OCI-LY1 (cell line): Measurements from ENCODE around the gene TK1.

ENCODE experiments used
- H2AFZ ChIP-seq: fragments of 200-600 bp; sonication (generic), shearing (Covaris generic); 2 replicates; pipeline ENCODE4 v1.6.0; 2014; ENCODE audit warnings: antibody characterized with exemption, mild to moderate bottlenecking, low read length
- H3F3A ChIP-seq: fragments of 200-600 bp; sonication (generic), shearing (Covaris generic); 2 replicates; pipeline ENCODE4 v1.6.0; 2014; ENCODE audit warnings: mild to moderate bottlenecking, antibody characterized with exemption, low read length, moderate library complexity; ENCODE audit not compliant: insufficient read depth
- H3K27ac ChIP-seq: fragments of 200-600 bp; sonication (generic); 2 replicates; pipeline ENCODE4 v1.5.1; 2014; ENCODE audit warnings: low read length, mixed run types, mild to moderate bottlenecking, low read depth; ENCODE audit not compliant: poor library complexity, severe bottlenecking
- H3K27me3 ChIP-seq: fragments of 200-600 bp; sonication (generic); 2 replicates; pipeline ENCODE4 v1.6.0; 2014; ENCODE audit warnings: antibody characterized with exemption, mild to moderate bottlenecking, low read length, moderate library complexity; ENCODE audit not compliant: insufficient read depth
- H3K36me3 ChIP-seq: fragments of 200-600 bp; sonication (generic); 2 replicates; pipeline ENCODE4 v1.6.1; 2014; ENCODE audit warnings: mild to moderate bottlenecking, antibody characterized with exemption, low read length, moderate library complexity, mixed read lengths; ENCODE audit not compliant: insufficient read depth
- H3K4me1 ChIP-seq: fragments of 200-600 bp; sonication (generic); 2 replicates; pipeline ENCODE4 v1.5.1; 2014; ENCODE audit warnings: mild to moderate bottlenecking, low read length, moderate library complexity; ENCODE audit not compliant: insufficient read depth, severe bottlenecking
- H3K4me2 ChIP-seq: fragments of 200-600 bp; sonication (generic), shearing (Covaris generic); 2 replicates; pipeline ENCODE4 v1.6.1; 2014; ENCODE audit warnings: low read length
- H3K4me3 ChIP-seq: fragments of 200-600 bp; sonication (generic); 2 replicates; pipeline ENCODE4 v1.5.1; 2014; ENCODE audit warnings: low read length, low read depth, mild to moderate bottlenecking, mixed read lengths; ENCODE audit not compliant: poor library complexity, severe bottlenecking
- H3K79me2 ChIP-seq: fragments of 200-600 bp; shearing (Covaris generic); 2 replicates; pipeline ENCODE4 v1.6.1; 2016; ENCODE audit warnings: mixed run types, low read length, mixed read lengths; ENCODE audit not compliant: insufficient read depth
- H3K9ac ChIP-seq: fragments of 200-600 bp; sonication (generic), shearing (Covaris generic); 2 replicates; pipeline ENCODE4 v1.6.1; 2014; ENCODE audit warnings: mild to moderate bottlenecking, low read length, mixed read lengths
- H3K9me2 ChIP-seq: fragments of 200-600 bp; sonication (generic), shearing (Covaris generic); 2 replicates; pipeline ENCODE4 v1.6.1; 2014; ENCODE audit warnings: low read depth, mild to moderate bottlenecking, low read length, mixed read lengths
- H3K9me3 ChIP-seq: fragments of 200-600 bp; shearing (Covaris generic); 2 replicates; pipeline ENCODE4 v1.6.1; 2014; ENCODE audit warnings: low read length, mixed read lengths
- H4K20me1 ChIP-seq: fragments of 200-600 bp; sonication (generic), shearing (Covaris generic); 2 replicates; pipeline ENCODE4 v1.6.0; 2016; ENCODE audit warnings: mild to moderate bottlenecking, low read length; ENCODE audit not compliant: insufficient read depth
- EZH2 ChIP-seq: fragments of 200-600 bp; sonication (generic), shearing (Covaris generic); IDR thresholded peaks from 2 replicates; pipeline ENCODE4 v1.8.0; 2017; ENCODE audit warnings: borderline replicate concordance, mixed run types, mild to moderate bottlenecking, antibody characterized with exemption, low read length, moderate library complexity, mixed read lengths
- TF ChIP-seq, protein P1 (sequence below): fragments of 200-600 bp; sonication (generic), shearing (Covaris generic); IDR thresholded peaks from 2 replicates; pipeline ENCODE4 v1.5.1; 2017; ENCODE audit warnings: mild to moderate bottlenecking, antibody characterized with exemption, low read length, moderate library complexity, mixed read lengths

The TK1 gene

DNA sequence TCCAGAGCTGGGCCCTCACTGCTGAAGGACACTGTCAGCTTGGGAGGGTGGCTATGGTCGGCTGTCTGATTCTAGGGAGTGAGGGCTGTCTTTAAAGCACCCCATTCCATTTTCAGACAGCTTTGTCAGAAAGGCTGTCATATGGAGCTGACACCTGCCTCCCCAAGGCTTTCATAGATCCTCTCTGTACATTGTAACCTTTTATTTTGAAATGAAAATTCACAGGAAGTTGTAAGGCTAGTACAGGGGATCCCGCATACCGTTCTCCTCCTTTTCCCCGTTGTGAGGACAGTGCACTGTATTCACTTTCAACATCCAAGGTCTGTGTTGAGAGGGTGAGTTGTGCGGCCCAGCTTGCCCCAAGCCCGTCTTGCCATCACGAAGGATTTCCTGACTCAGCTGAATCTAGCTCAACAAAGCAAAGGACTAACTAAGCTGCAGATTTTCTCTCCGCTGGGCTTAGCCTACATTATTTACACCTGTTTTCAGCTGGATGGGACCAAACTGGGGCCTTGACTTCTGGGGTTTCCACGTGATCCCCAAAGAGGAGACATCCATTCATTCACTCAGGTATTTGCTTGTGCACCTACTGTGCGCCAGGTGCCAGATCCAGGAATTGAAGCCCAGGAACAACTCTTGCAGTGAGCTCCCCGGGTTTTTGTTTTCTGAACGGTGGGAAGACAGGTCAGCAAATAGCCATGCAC, 39.4 kb upstream of the TK1 start:
- H3K9me3 ChIP-seq: no peaks in the 10 kb centered on the region
- peaks cover 39% of the 10 kb centered on the region for H3K36me3 ChIP-seq
- TF ChIP-seq EZH2: no peak
- TF ChIP-seq, protein P1, sequence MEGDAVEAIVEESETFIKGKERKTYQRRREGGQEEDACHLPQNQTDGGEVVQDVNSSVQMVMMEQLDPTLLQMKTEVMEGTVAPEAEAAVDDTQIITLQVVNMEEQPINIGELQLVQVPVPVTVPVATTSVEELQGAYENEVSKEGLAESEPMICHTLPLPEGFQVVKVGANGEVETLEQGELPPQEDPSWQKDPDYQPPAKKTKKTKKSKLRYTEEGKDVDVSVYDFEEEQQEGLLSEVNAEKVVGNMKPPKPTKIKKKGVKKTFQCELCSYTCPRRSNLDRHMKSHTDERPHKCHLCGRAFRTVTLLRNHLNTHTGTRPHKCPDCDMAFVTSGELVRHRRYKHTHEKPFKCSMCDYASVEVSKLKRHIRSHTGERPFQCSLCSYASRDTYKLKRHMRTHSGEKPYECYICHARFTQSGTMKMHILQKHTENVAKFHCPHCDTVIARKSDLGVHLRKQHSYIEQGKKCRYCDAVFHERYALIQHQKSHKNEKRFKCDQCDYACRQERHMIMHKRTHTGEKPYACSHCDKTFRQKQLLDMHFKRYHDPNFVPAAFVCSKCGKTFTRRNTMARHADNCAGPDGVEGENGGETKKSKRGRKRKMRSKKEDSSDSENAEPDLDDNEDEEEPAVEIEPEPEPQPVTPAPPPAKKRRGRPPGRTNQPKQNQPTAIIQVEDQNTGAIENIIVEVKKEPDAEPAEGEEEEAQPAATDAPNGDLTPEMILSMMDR: no peak
- H4K20me1 ChIP-seq: no peaks in the 10 kb centered on the region
- no peak overlapping the region for H3K4me3 ChIP-seq
- H3K4me2 ChIP-seq: no peak overlapping the region
- H3K27me3 ChIP-seq: peaks cover 2% of the 10 kb centered on the region; the same call in 1 of the 2 replicates
- H2AFZ ChIP-seq: no peak overlapping the region
- H3K9ac ChIP-seq: no peak overlapping the region
- no peaks in the 10 kb centered on the region for H3K79me2 ChIP-seq
- no peaks in the 10 kb centered on the region for H3K9me2 ChIP-seq
- peaks cover 4% of the 10 kb centered on the region; the same call in 1 of the 2 replicates for H3F3A ChIP-seq
- no peak overlapping the region for H3K27ac ChIP-seq
- H3K4me1 ChIP-seq: peaks cover 20% of the 10 kb centered on the region

GRCh38 chr17:78225088-78225865, 38.4 kb upstream of the TK1 start:
- H3K27ac ChIP-seq: no peak overlapping the region
- H3K36me3 ChIP-seq: peaks cover 48% of the 10 kb centered on the region
- TF ChIP-seq, protein P1: no peak
- no peak for TF ChIP-seq EZH2

DNA sequence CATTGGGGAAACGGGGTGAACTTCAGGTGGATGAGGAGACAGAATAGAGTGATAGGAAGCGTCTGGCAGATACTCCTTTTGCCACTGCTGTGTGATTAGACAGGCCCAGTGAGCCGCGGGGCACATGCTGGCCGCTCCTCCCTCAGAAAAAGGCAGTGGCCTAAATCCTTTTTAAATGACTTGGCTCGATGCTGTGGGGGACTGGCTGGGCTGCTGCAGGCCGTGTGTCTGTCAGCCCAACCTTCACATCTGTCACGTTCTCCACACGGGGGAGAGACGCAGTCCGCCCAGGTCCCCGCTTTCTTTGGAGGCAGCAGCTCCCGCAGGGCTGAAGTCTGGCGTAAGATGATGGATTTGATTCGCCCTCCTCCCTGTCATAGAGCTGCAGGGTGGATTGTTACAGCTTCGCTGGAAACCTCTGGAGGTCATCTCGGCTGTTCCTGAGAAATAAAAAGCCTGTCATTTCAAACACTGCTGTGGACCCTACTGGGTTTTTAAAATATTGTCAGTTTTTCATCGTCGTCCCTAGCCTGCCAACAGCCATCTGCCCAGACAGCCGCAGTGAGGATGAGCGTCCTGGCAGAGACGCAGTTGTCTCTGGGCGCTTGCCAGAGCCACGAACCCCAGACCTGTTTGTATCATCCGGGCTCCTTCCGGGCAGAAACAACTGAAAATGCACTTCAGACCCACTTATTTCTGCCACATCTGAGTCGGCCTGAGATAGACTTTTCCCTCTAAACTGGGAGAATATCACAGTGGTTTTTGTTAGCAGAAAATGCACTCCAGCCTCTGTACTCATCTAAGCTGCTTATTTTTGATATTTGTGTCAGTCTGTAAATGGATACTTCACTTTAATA, 37.6 kb upstream of the TK1 start:
- H3K9ac ChIP-seq: no peak overlapping the region
- H3K9me3 ChIP-seq: no peaks in the 10 kb centered on the region
- H3K9me2 ChIP-seq: no peaks in the 10 kb centered on the region
- H3K79me2 ChIP-seq: no peaks in the 10 kb centered on the region
- TF ChIP-seq, protein P1: no peak
- no peak for TF ChIP-seq EZH2
- H3K27ac ChIP-seq: no peak overlapping the region
- H4K20me1 ChIP-seq: no peaks in the 10 kb centered on the region
- H3K36me3 ChIP-seq: peaks cover 54% of the 10 kb centered on the region
- no peaks in the 10 kb centered on the region; the same call in 1 of the 2 replicates for H3K27me3 ChIP-seq
- H3F3A ChIP-seq: peaks cover 4% of the 10 kb centered on the region; the same call in 1 of the 2 replicates
- H3K4me1 ChIP-seq: peaks cover 9% of the 10 kb centered on the region
- no peak overlapping the region for H2AFZ ChIP-seq
- no peak overlapping the region for H3K4me2 ChIP-seq
- no peak overlapping the region for H3K4me3 ChIP-seq

More at GRCh38 chr17:78225088-78225865, 38.4 kb upstream of the TK1 start:
- H3K9me2 ChIP-seq: no peaks in the 10 kb centered on the region
- peaks cover 4% of the 10 kb centered on the region; the same call in 1 of the 2 replicates for H3F3A ChIP-seq
- no peaks in the 10 kb centered on the region for H3K9me3 ChIP-seq
- H3K27me3 ChIP-seq: no peaks in the 10 kb centered on the region; the same call in 1 of the 2 replicates
- no peaks in the 10 kb centered on the region for H3K79me2 ChIP-seq
- no peak overlapping the region for H3K4me2 ChIP-seq
- no peaks in the 10 kb centered on the region for H4K20me1 ChIP-seq
- no peak overlapping the region for H3K4me3 ChIP-seq
- H3K4me1 ChIP-seq: peaks cover 11% of the 10 kb centered on the region
- H3K9ac ChIP-seq: no peak overlapping the region
- no peak overlapping the region for H2AFZ ChIP-seq
